SK-N-MC (cell line): ENCODE results near the gene LANCL2.

Source experiments
- DNase-seq: peaks from one replicate; pipeline ENCODE4 v3.0.0-alpha.2; 2011; ENCODE audit warnings: low read depth, low spot score
- H3K27ac ChIP-seq: fragments of 200-600 bp; sonication (generic); 2 replicates; pipeline ENCODE4 v1.5.1; 2016; ENCODE audit warnings: mixed run types
- H3K36me3 ChIP-seq: fragments of 200-600 bp; sonication (generic); 2 replicates; pipeline ENCODE4 v1.6.1; 2017; ENCODE audit warnings: antibody characterized with exemption, low read length, mixed read lengths; ENCODE audit not compliant: insufficient read depth
- H3K4me3 ChIP-seq: fragments of 200-600 bp; sonication (generic); 2 replicates; pipeline ENCODE4 v1.5.1; 2016
- H3K9ac ChIP-seq: fragments of 200-600 bp; sonication (generic); 2 replicates; pipeline ENCODE4 v1.8.0; 2017; ENCODE audit warnings: mixed run types, mixed read lengths; ENCODE audit not compliant: insufficient read length
- H3K9me3 ChIP-seq: fragments of 200-600 bp; sonication (generic); 2 replicates; pipeline ENCODE4 v1.6.1; 2017; ENCODE audit warnings: low read depth, mild to moderate bottlenecking, antibody characterized with exemption, low read length, moderate library complexity, mixed read lengths
- EZH2 ChIP-seq: fragments of 200-600 bp; sonication (generic); IDR thresholded peaks from one replicate; pipeline ENCODE4 v1.6.1; 2017; ENCODE audit warnings: antibody characterized with exemption
- FOXP2 ChIP-seq: optimal IDR thresholded peaks from 2 replicates; pipeline ENCODE3; 2011; ENCODE audit warnings: mild to moderate bottlenecking, moderate library complexity; ENCODE audit not compliant: insufficient read depth; ENCODE audit errors: extremely low read length, control extremely low read depth
- POLR2AphosphoS5 ChIP-seq: IDR thresholded peaks from 2 replicates; pipeline ENCODE4 v1.6.1; 2012; ENCODE audit warnings: mild to moderate bottlenecking, low read depth, low read length, borderline replicate concordance

The LANCL2 gene

DNA sequence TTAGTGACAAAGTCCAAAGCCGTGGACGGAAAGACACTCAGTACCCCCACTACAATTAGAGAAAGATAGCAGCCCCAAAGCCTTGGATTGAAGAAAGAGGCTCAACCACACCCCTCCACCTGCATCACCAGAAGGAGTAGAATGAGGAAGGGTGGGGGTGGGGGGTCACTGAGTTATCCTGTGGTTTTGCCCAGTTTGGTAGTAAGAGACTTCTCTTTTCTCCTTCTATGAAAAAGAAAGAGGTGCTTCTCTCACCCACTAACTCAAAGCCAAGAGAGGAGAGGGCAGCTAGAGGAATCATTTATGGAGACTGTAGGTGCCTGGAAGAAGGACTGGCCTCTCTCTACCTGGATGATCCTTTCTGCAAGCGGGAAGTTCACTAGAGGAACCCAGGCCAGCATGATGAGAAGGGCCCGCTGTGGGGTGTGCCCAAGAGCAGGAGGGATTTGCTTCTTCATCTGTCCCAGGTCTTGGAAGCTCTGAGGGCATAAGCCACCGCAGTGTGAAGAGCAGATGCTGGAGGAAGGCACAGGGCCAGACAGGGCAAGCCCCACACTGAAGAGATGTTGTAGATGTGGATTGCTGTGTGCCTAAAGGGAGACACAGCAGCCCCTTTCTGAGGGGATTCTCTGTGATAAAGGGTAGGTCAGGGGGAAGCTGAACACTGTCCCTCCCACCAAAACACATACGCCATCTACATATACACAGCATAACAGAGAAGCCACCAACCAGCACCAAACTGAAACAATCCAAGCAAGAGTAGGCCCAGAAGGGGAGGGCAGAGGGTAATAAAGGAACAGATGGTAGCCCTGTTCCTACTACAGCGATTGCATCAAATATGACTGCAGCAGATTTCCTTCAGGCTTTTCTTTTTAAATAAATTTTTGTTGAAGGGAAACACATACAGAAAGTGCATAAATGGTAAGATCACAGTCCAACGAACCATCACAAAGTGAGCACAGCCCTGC, 25.8 kb upstream of the LANCL2 start:
- no peak for TF ChIP-seq EZH2
- TF ChIP-seq FOXP2 = no peak
- TF ChIP-seq POLR2AphosphoS5 = no peak
- Histone ChIP-seq H3K9me3 (no peaks in the 10 kb centered on the region), H3K36me3 (no peaks in the 10 kb centered on the region), H3K4me3 (no peak overlapping the region), H3K27ac (no peak overlapping the region), H3K9ac (no peak overlapping the region)
- no peak for DNase-seq

DNA sequence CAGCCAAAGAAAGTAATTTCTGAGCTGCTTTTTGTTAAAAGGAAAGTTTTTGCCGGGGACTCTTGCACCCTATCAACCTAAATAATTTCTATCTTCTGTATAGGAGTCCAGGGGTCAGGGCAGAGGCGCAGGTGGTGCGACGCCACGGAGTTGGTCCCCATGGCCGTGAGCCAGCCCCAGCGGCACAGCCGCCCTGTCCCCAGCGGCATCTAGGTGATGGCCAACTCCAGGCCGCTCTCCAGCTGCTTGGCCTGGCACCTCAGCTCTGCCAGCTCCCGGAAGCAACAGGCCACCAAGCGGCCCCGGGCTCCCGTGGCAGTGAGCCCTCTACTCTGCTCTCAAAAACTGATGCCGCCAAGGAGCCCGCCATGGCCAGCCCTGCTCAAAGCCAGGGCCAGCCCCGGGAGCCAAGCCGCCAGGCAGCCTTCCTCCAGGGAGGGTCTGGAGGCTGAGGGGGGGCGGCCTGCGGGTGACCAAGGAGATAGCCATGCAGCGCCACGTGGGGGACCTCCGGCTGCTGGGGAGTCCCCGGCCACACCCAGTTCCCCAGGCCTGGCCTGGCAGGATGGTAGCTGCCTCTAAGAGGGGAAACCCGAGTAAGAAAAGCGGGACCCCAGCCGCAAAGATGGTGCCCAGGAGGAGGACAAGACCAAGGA, 22.8 kb upstream of the LANCL2 start:
- DNase-seq = no peak
- Histone ChIP-seq H3K4me3 (no peak overlapping the region), H3K36me3 (no peaks in the 10 kb centered on the region), H3K9ac (no peak overlapping the region), H3K27ac (no peak overlapping the region), H3K9me3 (no peaks in the 10 kb centered on the region)
- TF ChIP-seq EZH2 = no peak
- TF ChIP-seq POLR2AphosphoS5 = no peak
- no peak for TF ChIP-seq FOXP2

DNA sequence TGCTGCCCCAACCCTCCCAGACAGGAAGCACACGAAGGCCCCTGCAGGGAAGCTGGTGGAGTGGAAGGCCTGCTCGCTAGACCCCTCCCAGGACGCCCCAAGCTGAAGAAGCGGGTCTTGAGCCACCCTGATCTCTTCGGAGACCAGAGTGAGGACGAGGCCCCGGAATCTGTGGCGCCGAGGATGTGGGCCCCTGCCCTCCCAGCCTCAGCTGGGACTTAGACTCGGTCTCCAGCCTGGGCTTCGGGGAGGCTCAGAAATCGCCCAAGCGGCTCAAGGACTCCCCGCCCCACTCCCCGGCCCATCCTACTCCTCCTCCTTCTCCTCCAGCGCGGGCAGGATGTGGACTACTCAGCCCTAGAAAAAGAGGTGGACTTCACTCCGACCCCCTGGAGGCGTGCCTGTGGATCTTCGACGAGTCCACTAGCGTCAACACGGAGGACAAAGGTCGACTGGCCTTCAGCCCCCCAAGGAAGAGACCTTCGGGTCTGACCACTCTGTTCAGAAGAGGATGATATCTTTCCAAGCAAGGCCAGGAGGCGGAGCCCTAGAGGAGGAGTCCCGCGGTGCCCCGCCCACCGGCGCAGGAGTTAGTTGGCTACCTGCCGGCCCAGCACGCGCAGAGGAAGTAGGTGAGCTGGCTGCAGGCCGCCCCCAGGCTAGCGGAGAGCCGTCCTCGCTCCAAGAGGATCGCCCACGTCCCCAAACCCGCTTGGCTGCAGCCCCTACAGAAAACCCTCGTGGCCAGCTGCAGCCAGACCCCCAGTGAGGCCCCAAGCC, 21.9 kb upstream of the LANCL2 start:
- Histone ChIP-seq H3K27ac (no peak overlapping the region), H3K9ac (no peak overlapping the region), H3K9me3 (no peaks in the 10 kb centered on the region), H3K36me3 (no peaks in the 10 kb centered on the region), H3K4me3 (no peak overlapping the region)
- TF ChIP-seq POLR2AphosphoS5 = no peak
- TF ChIP-seq EZH2 = no peak
- no peak for TF ChIP-seq FOXP2
- no peak for DNase-seq

GRCh38 chr7:55343860-55344606, 21.1 kb upstream of the LANCL2 start:
- DNase-seq = no peak

GRCh38 chr7:55344840-55345239, 20.3 kb upstream of the LANCL2 start:
- Histone ChIP-seq H3K9me3 (no peaks in the 10 kb centered on the region), H3K27ac (no peak overlapping the region), H3K9ac (no peak overlapping the region), H3K4me3 (no peak overlapping the region), H3K36me3 (no peaks in the 10 kb centered on the region)
- DNase-seq = no peak
- TF ChIP-seq EZH2 (no peak), FOXP2 (no peak), POLR2AphosphoS5 (no peak)

More at GRCh38 chr7:55343860-55344606, 21.1 kb upstream of the LANCL2 start:
- TF ChIP-seq FOXP2 = no peak
- no peak for TF ChIP-seq POLR2AphosphoS5
- no peak for TF ChIP-seq EZH2
- Histone ChIP-seq H3K4me3 (no peak overlapping the region), H3K27ac (no peak overlapping the region), H3K9me3 (no peaks in the 10 kb centered on the region), H3K9ac (no peak overlapping the region), H3K36me3 (no peaks in the 10 kb centered on the region)

GRCh38 chr7:55345292-55345691, 19.8 kb upstream of the LANCL2 start:
- no peak for TF ChIP-seq FOXP2
- TF ChIP-seq EZH2 = no peak
- no peak for TF ChIP-seq POLR2AphosphoS5
- H3K36me3 ChIP-seq = no peaks in the 10 kb centered on the region
- H3K9ac ChIP-seq = no peak overlapping the region
- H3K27ac ChIP-seq = no peak overlapping the region
- no peak for DNase-seq
- H3K4me3 ChIP-seq = no peak overlapping the region
- no peaks in the 10 kb centered on the region for H3K9me3 ChIP-seq

DNA sequence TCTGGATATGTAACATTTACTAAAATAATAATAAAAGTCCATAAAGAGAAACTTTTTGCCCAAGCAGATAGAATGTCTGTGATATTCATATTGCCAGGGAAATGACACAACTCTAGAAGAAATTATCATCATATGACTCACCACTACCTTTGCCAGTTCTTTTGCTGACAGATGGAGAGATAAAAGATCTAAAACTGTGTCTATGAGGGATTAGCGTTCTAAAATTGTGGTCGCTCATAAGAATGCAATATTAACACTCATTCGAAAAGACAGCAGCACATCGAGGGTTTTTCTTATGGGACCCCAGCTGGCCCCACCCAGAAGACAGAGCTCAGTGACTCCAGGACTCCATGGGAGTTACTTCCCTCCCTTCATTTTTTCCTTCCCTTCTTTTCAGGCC, 16.6 kb upstream of the LANCL2 start:
- H3K9ac ChIP-seq = no peak overlapping the region
- H3K9me3 ChIP-seq = no peaks in the 10 kb centered on the region
- H3K36me3 ChIP-seq = no peaks in the 10 kb centered on the region
- H3K27ac ChIP-seq = no peak overlapping the region
- DNase-seq = no peak
- H3K4me3 ChIP-seq = 0 out of 2 replicates have a peak overlapping the region, but pooled peaks have one; percentile 14
- no peak for TF ChIP-seq EZH2
